ELR (cell line): ENCODE results near the gene POP5.

Experiments
- DNase-seq: peaks from one replicate; pipeline ENCODE4 v3.0.0-alpha.2; 2015; ENCODE audit warnings: low read depth

POP5 gene

GRCh38 chr12:120588948-120589930 is 8.0 kb upstream of the POP5 start:
- no peak for DNase-seq

- DNase-seq = no peak
These were observed 7.2 kb upstream of the POP5 start for GRCh38 chr12:120588371-120588770.

GRCh38 chr12:120586860-120587259 is 5.7 kb upstream of the POP5 start:
- no peak for DNase-seq

GRCh38 chr12:120586206-120586605 is 5.0 kb upstream of the POP5 start:
- no peak for DNase-seq

- peak; percentile 49 for DNase-seq
These were observed 3.3 kb upstream of the POP5 start for GRCh38 chr12:120584343-120585149.

GRCh38 chr12:120583478-120584030 is 2.4 kb upstream of the POP5 start:
- peak; percentile 76 for DNase-seq

GRCh38 chr12:120581998-120582397 is 796 bp upstream of the POP5 start:
- DNase-seq = peak; percentile 17

GRCh38 chr12:120579179-120579578 is 2.0 kb downstream of the POP5 start:
- DNase-seq = no peak

- no peak for DNase-seq
These were observed 7.1 kb downstream of the POP5 start for GRCh38 chr12:120574106-120574505.

GRCh38 chr12:120573560-120573959 is 7.6 kb downstream of the POP5 start:
- DNase-seq = no peak

- DNase-seq = no peak
These were observed 9.9 kb downstream of the POP5 start for GRCh38 chr12:120571299-120571698.

GRCh38 chr12:120563495-120563894 is 17.7 kb downstream of the POP5 start:
- DNase-seq = no peak

GRCh38 chr12:120562906-120563305 is 18.3 kb downstream of the POP5 start:
- no peak for DNase-seq

GRCh38 chr12:120557589-120557988 is 23.6 kb downstream of the POP5 start:
- DNase-seq = no peak

GRCh38 chr12:120554678-120555077 is 26.5 kb downstream of the POP5 start:
- no peak for DNase-seq

- no peak for DNase-seq
These were observed 35.2 kb downstream of the POP5 start for GRCh38 chr12:120546050-120546386.

- no peak for DNase-seq
These were observed 36.5 kb downstream of the POP5 start for GRCh38 chr12:120544691-120545090.

- DNase-seq = no peak
These were observed 39.0 kb downstream of the POP5 start for GRCh38 chr12:120542166-120542565.

GRCh38 chr12:120540445-120540844 is 40.8 kb downstream of the POP5 start:
- DNase-seq = no peak

- DNase-seq = peak; percentile 73
These were observed 41.9 kb downstream of the POP5 start for GRCh38 chr12:120539303-120539702.

- DNase-seq = peak; percentile 77
These were observed 42.7 kb downstream of the POP5 start for GRCh38 chr12:120538281-120539156.

GRCh38 chr12:120537856-120538220 is 43.4 kb downstream of the POP5 start:
- DNase-seq = no peak
